Measurements from ENCODE around the gene KIRREL3.

Gene KIRREL3

GRCh38 chr11:126981635-126982034, 18.9 kb downstream of the KIRREL3 start:
- no peaks in the 10 kb centered on the region for H3K9me3 ChIP-seq (ENCODE audit: insufficient read depth, low read depth, low read length)
- H3K9ac ChIP-seq (ENCODE audit: low read depth, low read length): no peak overlapping the region
- H3K4me3 ChIP-seq (ENCODE audit: low read length): no peak overlapping the region
- no peaks in the 10 kb centered on the region for H3K36me3 ChIP-seq (ENCODE audit: insufficient read depth, low read length)
- no peaks in the 10 kb centered on the region for H3K27me3 ChIP-seq (ENCODE audit: insufficient read depth, low read length)
- 89% methylated on average over 2 of the region's 2 CpGs for WGBS
- no peak overlapping the region for H3K27ac ChIP-seq (ENCODE audit: low read depth, low read length)
- H3K4me1 ChIP-seq (ENCODE audit: insufficient read depth, low read length): peaks cover 13% of the 10 kb centered on the region

- Histone ChIP-seq H3K4me1 (ENCODE audit: insufficient read depth, low read length) (peaks cover 13% of the 10 kb centered on the region), H3K9me3 (ENCODE audit: insufficient read depth, low read depth, low read length) (no peaks in the 10 kb centered on the region), H3K27me3 (ENCODE audit: insufficient read depth, low read length) (no peaks in the 10 kb centered on the region), H3K36me3 (ENCODE audit: insufficient read depth, low read length) (no peaks in the 10 kb centered on the region), H3K27ac (ENCODE audit: low read depth, low read length) (peak overlapping the region; percentile 38; the same call in 1 of the 2 replicates), H3K4me3 (ENCODE audit: low read length) (no peak overlapping the region), H3K9ac (ENCODE audit: low read depth, low read length) (no peak overlapping the region)
- 96% methylated on average over 5 of the region's 5 CpGs for WGBS
Measured at GRCh38 chr11:126978911-126979310, 21.7 kb downstream of the KIRREL3 start.

- Histone ChIP-seq H3K4me3 (ENCODE audit: low read length) (no peak overlapping the region), H3K4me1 (ENCODE audit: insufficient read depth, low read length) (peaks cover 13% of the 10 kb centered on the region), H3K36me3 (ENCODE audit: insufficient read depth, low read length) (no peaks in the 10 kb centered on the region), H3K27me3 (ENCODE audit: insufficient read depth, low read length) (no peaks in the 10 kb centered on the region), H3K9ac (ENCODE audit: low read depth, low read length) (no peak overlapping the region), H3K27ac (ENCODE audit: low read depth, low read length) (peak overlapping the region; percentile 38; the same call in 1 of the 2 replicates), H3K9me3 (ENCODE audit: insufficient read depth, low read depth, low read length) (no peaks in the 10 kb centered on the region)
- 70% methylated on average over 3 of the region's 3 CpGs for WGBS
Measured at GRCh38 chr11:126978165-126978564, 22.4 kb downstream of the KIRREL3 start.

GRCh38 chr11:126973051-126973450, 27.5 kb downstream of the KIRREL3 start:
- H3K9me3 ChIP-seq (ENCODE audit: insufficient read depth, low read depth, low read length): peaks cover 8% of the 10 kb centered on the region; the same call in 1 of the 2 replicates
- 91% methylated on average over 2 of the region's 2 CpGs for WGBS
- H3K27me3 ChIP-seq (ENCODE audit: insufficient read depth, low read length): no peaks in the 10 kb centered on the region
- no peak overlapping the region for H3K9ac ChIP-seq (ENCODE audit: low read depth, low read length)
- no peak overlapping the region for H3K4me3 ChIP-seq (ENCODE audit: low read length)
- no peak overlapping the region for H3K27ac ChIP-seq (ENCODE audit: low read depth, low read length)
- no peaks in the 10 kb centered on the region for H3K36me3 ChIP-seq (ENCODE audit: insufficient read depth, low read length)
- H3K4me1 ChIP-seq (ENCODE audit: insufficient read depth, low read length): peaks cover 9% of the 10 kb centered on the region

GRCh38 chr11:126971305-126971704, 29.3 kb downstream of the KIRREL3 start:
- 95% methylated on average over 5 of the region's 5 CpGs for WGBS

GRCh38 chr11:126969865-126970479, 30.6 kb downstream of the KIRREL3 start:
- Histone ChIP-seq H3K4me1 (ENCODE audit: insufficient read depth, low read length) (peaks cover 5% of the 10 kb centered on the region; the same call in 1 of the 2 replicates), H3K9ac (ENCODE audit: low read depth, low read length) (no peak overlapping the region), H3K9me3 (ENCODE audit: insufficient read depth, low read depth, low read length) (peaks cover 8% of the 10 kb centered on the region; the same call in 1 of the 2 replicates), H3K36me3 (ENCODE audit: insufficient read depth, low read length) (no peaks in the 10 kb centered on the region), H3K4me3 (ENCODE audit: low read length) (no peak overlapping the region), H3K27me3 (ENCODE audit: insufficient read depth, low read length) (no peaks in the 10 kb centered on the region), H3K27ac (ENCODE audit: low read depth, low read length) (no peak overlapping the region)
- WGBS: 57% methylated on average over 5 of the region's 6 CpGs

More at GRCh38 chr11:126971305-126971704, 29.3 kb downstream of the KIRREL3 start:
- Histone ChIP-seq H3K9ac (ENCODE audit: low read depth, low read length) (no peak overlapping the region), H3K4me3 (ENCODE audit: low read length) (no peak overlapping the region), H3K36me3 (ENCODE audit: insufficient read depth, low read length) (no peaks in the 10 kb centered on the region), H3K27ac (ENCODE audit: low read depth, low read length) (no peak overlapping the region), H3K27me3 (ENCODE audit: insufficient read depth, low read length) (no peaks in the 10 kb centered on the region), H3K4me1 (ENCODE audit: insufficient read depth, low read length) (peaks cover 5% of the 10 kb centered on the region; the same call in 1 of the 2 replicates), H3K9me3 (ENCODE audit: insufficient read depth, low read depth, low read length) (peaks cover 8% of the 10 kb centered on the region; the same call in 1 of the 2 replicates)

GRCh38 chr11:126968915-126969314, 31.7 kb downstream of the KIRREL3 start:
- H3K9ac ChIP-seq (ENCODE audit: low read depth, low read length): no peak overlapping the region
- no peak overlapping the region for H3K27ac ChIP-seq (ENCODE audit: low read depth, low read length)
- H3K4me3 ChIP-seq (ENCODE audit: low read length): no peak overlapping the region
- 64% methylated on average over 14 of the region's 14 CpGs for WGBS
- no peaks in the 10 kb centered on the region for H3K36me3 ChIP-seq (ENCODE audit: insufficient read depth, low read length)
- peaks cover 5% of the 10 kb centered on the region; the same call in 1 of the 2 replicates for H3K4me1 ChIP-seq (ENCODE audit: insufficient read depth, low read length)
- H3K9me3 ChIP-seq (ENCODE audit: insufficient read depth, low read depth, low read length): peaks cover 8% of the 10 kb centered on the region; the same call in 1 of the 2 replicates
- H3K27me3 ChIP-seq (ENCODE audit: insufficient read depth, low read length): no peaks in the 10 kb centered on the region

GRCh38 chr11:126965331-126965730, 35.2 kb downstream of the KIRREL3 start:
- no peak overlapping the region for H3K9ac ChIP-seq (ENCODE audit: low read depth, low read length)
- 66% methylated on average over 4 of the region's 6 CpGs for WGBS
- no peaks in the 10 kb centered on the region for H3K9me3 ChIP-seq (ENCODE audit: insufficient read depth, low read depth, low read length)
- H3K27ac ChIP-seq (ENCODE audit: low read depth, low read length): no peak overlapping the region
- H3K36me3 ChIP-seq (ENCODE audit: insufficient read depth, low read length): no peaks in the 10 kb centered on the region
- no peaks in the 10 kb centered on the region for H3K27me3 ChIP-seq (ENCODE audit: insufficient read depth, low read length)
- no peak overlapping the region for H3K4me3 ChIP-seq (ENCODE audit: low read length)
- peaks cover 5% of the 10 kb centered on the region; the same call in 1 of the 2 replicates for H3K4me1 ChIP-seq (ENCODE audit: insufficient read depth, low read length)

GRCh38 chr11:126963603-126964363, 36.8 kb downstream of the KIRREL3 start:
- Histone ChIP-seq H3K27me3 (ENCODE audit: insufficient read depth, low read length) (no peaks in the 10 kb centered on the region), H3K36me3 (ENCODE audit: insufficient read depth, low read length) (no peaks in the 10 kb centered on the region), H3K4me1 (ENCODE audit: insufficient read depth, low read length) (no peaks in the 10 kb centered on the region), H3K9me3 (ENCODE audit: insufficient read depth, low read depth, low read length) (no peaks in the 10 kb centered on the region), H3K4me3 (ENCODE audit: low read length) (no peak overlapping the region), H3K9ac (ENCODE audit: low read depth, low read length) (no peak overlapping the region), H3K27ac (ENCODE audit: low read depth, low read length) (no peak overlapping the region)
- WGBS: 100% methylated on average over 1 of the region's 3 CpGs

- Histone ChIP-seq H3K4me3 (ENCODE audit: low read length) (no peak overlapping the region), H3K4me1 (ENCODE audit: insufficient read depth, low read length) (no peaks in the 10 kb centered on the region), H3K27ac (ENCODE audit: low read depth, low read length) (no peak overlapping the region), H3K9me3 (ENCODE audit: insufficient read depth, low read depth, low read length) (no peaks in the 10 kb centered on the region), H3K9ac (ENCODE audit: low read depth, low read length) (no peak overlapping the region), H3K36me3 (ENCODE audit: insufficient read depth, low read length) (no peaks in the 10 kb centered on the region), H3K27me3 (ENCODE audit: insufficient read depth, low read length) (no peaks in the 10 kb centered on the region)
- 62% methylated on average over 1 of the region's 1 CpG for WGBS
Measured at GRCh38 chr11:126963115-126963514, 37.5 kb downstream of the KIRREL3 start.

GRCh38 chr11:126959700-126960099, 40.9 kb downstream of the KIRREL3 start:
- H3K9ac ChIP-seq (ENCODE audit: low read depth, low read length): no peak overlapping the region
- 96% methylated on average over 4 of the region's 4 CpGs for WGBS
- no peaks in the 10 kb centered on the region for H3K27me3 ChIP-seq (ENCODE audit: insufficient read depth, low read length)
- H3K9me3 ChIP-seq (ENCODE audit: insufficient read depth, low read depth, low read length): no peaks in the 10 kb centered on the region
- no peaks in the 10 kb centered on the region for H3K4me1 ChIP-seq (ENCODE audit: insufficient read depth, low read length)
- no peak overlapping the region for H3K4me3 ChIP-seq (ENCODE audit: low read length)
- no peak overlapping the region for H3K27ac ChIP-seq (ENCODE audit: low read depth, low read length)
- no peaks in the 10 kb centered on the region for H3K36me3 ChIP-seq (ENCODE audit: insufficient read depth, low read length)
